IMR-90 (cell line): ENCODE results near the gene NR1I3. TPM values are rescaled to one million over a fixed set of nuclear protein-coding genes. Genes with fewer than 3 reads are reported as not detected.

Source experiments
- ATAC-seq: fragments of 200-7000 bp; cut with Tn5 transposase; 2 replicates; pipeline ENCODE4 v1.9.1; 2020; ENCODE audit warnings: low read depth, mild to moderate bottlenecking, moderate library complexity
- BruUV-seq: library from RNA; stranded (reverse); fragments of 400-500 nt; replicated peaks from 2 replicates; lab custom pipeline; 2021; lab: Mats Ljungman, UMichigan
- CTCF ChIA-PET: fragments of 300-600 bp; formaldehyde crosslinking; extraction: SDS; loops from one replicate; lab custom pipeline; 2021; ENCODE audit warnings: antibody characterized with exemption; lab: Yijun Ruan, JAX
- POLR2A ChIA-PET: fragments of 300-600 bp; sonication (Branson Sonifier 250); formaldehyde crosslinking; loops from one replicate; lab custom pipeline; 2022; ENCODE audit warnings: antibody characterized with exemption; ENCODE audit not compliant: unreplicated experiment; lab: Charles Lee
- DNase-seq: peaks from one replicate; pipeline ENCODE4 v3.0.0; 2013
- H2AFZ ChIP-seq: replicated peaks from 2 replicates; pipeline ENCODE3; 2013; ENCODE audit warnings: low read length, mild to moderate bottlenecking; ENCODE audit not compliant: poor library complexity
- H2AK5ac ChIP-seq: 2 replicates; pipeline ENCODE4 v1.6.1; 2013; ENCODE audit warnings: low read depth, low read length, inconsistent platforms
- H2AK9ac ChIP-seq: replicated peaks from 2 replicates; pipeline ENCODE3; 2013; ENCODE audit warnings: mild to moderate bottlenecking, low read depth, low read length, moderate library complexity; ENCODE audit not compliant: poor library complexity
- H2BK120ac ChIP-seq: 2 replicates; pipeline ENCODE4 v1.6.1; 2013; ENCODE audit warnings: low read depth, low read length, inconsistent platforms
- H2BK15ac ChIP-seq: 3 replicates; pipeline ENCODE4 v1.6.1; 2013; ENCODE audit warnings: low read depth, low read length, inconsistent platforms
- H2BK20ac ChIP-seq: 2 replicates; pipeline ENCODE4 v1.6.1; 2013; ENCODE audit warnings: low read depth, mild to moderate bottlenecking, inconsistent platforms, low read length, moderate library complexity
- H2BK5ac ChIP-seq: 2 replicates; pipeline ENCODE4 v1.6.1; 2013; ENCODE audit warnings: mild to moderate bottlenecking, low read depth, low read length, inconsistent platforms; ENCODE audit not compliant: poor library complexity, severe bottlenecking
- H3K14ac ChIP-seq: replicated peaks from 2 replicates; pipeline ENCODE4 v1.6.1; 2013; ENCODE audit warnings: low read depth, low read length, inconsistent platforms
- H3K18ac ChIP-seq: 2 replicates; pipeline ENCODE4 v1.6.1; 2013; ENCODE audit warnings: low read depth, low read length, control low read depth
- H3K23ac ChIP-seq: 2 replicates; pipeline ENCODE4 v1.6.1; 2013; ENCODE audit warnings: low read depth, low read length, inconsistent platforms
- H3K27ac ChIP-seq: 2 replicates; pipeline ENCODE4 v1.5.1; 2013; ENCODE audit warnings: mild to moderate bottlenecking, control low read depth, low read length; ENCODE audit not compliant: insufficient read depth
- H3K27me3 ChIP-seq: 2 replicates; pipeline ENCODE4 v1.6.1; 2013; ENCODE audit warnings: low read length; ENCODE audit not compliant: control insufficient read depth, insufficient read depth
- H3K36me3 ChIP-seq: 2 replicates; pipeline ENCODE4 v1.6.1; 2013; ENCODE audit warnings: low read length, mixed read lengths; ENCODE audit not compliant: control insufficient read depth, insufficient read depth
- H3K4ac ChIP-seq: 2 replicates; pipeline ENCODE4 v1.6.1; 2013; ENCODE audit warnings: low read depth, low read length, inconsistent platforms
- H3K4me1 ChIP-seq: 2 replicates; pipeline ENCODE4 v1.6.1; 2013; ENCODE audit warnings: low read length, mixed read lengths; ENCODE audit not compliant: control insufficient read depth, insufficient read depth
- H3K4me2 ChIP-seq: 2 replicates; pipeline ENCODE4 v1.6.1; 2013; ENCODE audit warnings: low read depth, mild to moderate bottlenecking, control low read depth, low read length, moderate library complexity
- H3K4me3 ChIP-seq: 2 replicates; pipeline ENCODE4 v1.5.1; 2013; ENCODE audit warnings: low read depth, mild to moderate bottlenecking, control low read depth, low read length, moderate library complexity; ENCODE audit not compliant: insufficient read depth
- H3K56ac ChIP-seq: 2 replicates; pipeline ENCODE4 v1.6.1; 2013; ENCODE audit warnings: low read length, inconsistent platforms; ENCODE audit not compliant: insufficient read depth; ENCODE audit errors: extremely low read depth
- H3K79me1 ChIP-seq, 2 experiments: 2 replicates each; pipeline ENCODE4 v1.6.1; 2013; ENCODE audit warnings: low read length in 2 of 2, inconsistent platforms in 1 of 2, low read depth in 1 of 2
- H3K9ac ChIP-seq: 2 replicates; pipeline ENCODE4 v1.6.1; 2013; ENCODE audit warnings: low read depth, low read length, control low read depth
- H3K9me1 ChIP-seq: 2 replicates; pipeline ENCODE4 v1.6.1; 2013; ENCODE audit warnings: low read length, inconsistent platforms; ENCODE audit not compliant: insufficient read depth
- H3K9me3 ChIP-seq: 2 replicates; pipeline ENCODE4 v1.6.1; 2013; ENCODE audit warnings: low read length; ENCODE audit not compliant: control insufficient read depth, insufficient read depth
- H4K20me1 ChIP-seq: 2 replicates; pipeline ENCODE4 v1.6.1; 2013; ENCODE audit warnings: low read length, inconsistent platforms; ENCODE audit not compliant: insufficient read depth
- H4K5ac ChIP-seq: 2 replicates; pipeline ENCODE4 v1.6.1; 2013; ENCODE audit warnings: mild to moderate bottlenecking, low read depth, low read length, control low read depth
- H4K8ac ChIP-seq, 2 experiments: 2 replicates each; pipeline ENCODE4 v1.6.1; 2013; ENCODE audit warnings: low read depth in 2 of 2, low read length in 2 of 2, control low read depth in 1 of 2, inconsistent platforms in 1 of 2
- H4K91ac ChIP-seq: 2 replicates; pipeline ENCODE4 v1.6.1; 2013; ENCODE audit warnings: low read depth, low read length, inconsistent platforms; ENCODE audit not compliant: insufficient read depth
- CEBPB ChIP-seq: IDR thresholded peaks from 2 replicates; pipeline ENCODE4 v1.6.1; 2012; ENCODE audit warnings: low read depth, low read length, improper control_type of control experiment
- FOS ChIP-seq: fragments of 150-350 bp; IDR thresholded peaks from 2 replicates; pipeline ENCODE4 v1.6.1; 2016; ENCODE audit warnings: low read depth, low read length
- MAFK ChIP-seq: IDR thresholded peaks from 2 replicates; pipeline ENCODE4 v1.6.1; 2012; ENCODE audit warnings: low read depth, low read length, improper control_type of control experiment
- RAD21 ChIP-seq: IDR thresholded peaks from 2 replicates; pipeline ENCODE4 v1.6.1; 2012; ENCODE audit warnings: low read length, improper control_type of control experiment
- RCOR1 ChIP-seq: IDR thresholded peaks from 2 replicates; pipeline ENCODE4 v1.6.1; 2012; ENCODE audit warnings: mild to moderate bottlenecking, low read length, improper control_type of control experiment; ENCODE audit not compliant: insufficient replicate concordance
- SMC3 ChIP-seq: fragments of 150-350 bp; IDR thresholded peaks from 2 replicates; pipeline ENCODE4 v1.6.1; 2016; ENCODE audit warnings: low read depth, mild to moderate bottlenecking, antibody characterized with exemption, low read length, moderate library complexity
- WGBS, 2 experiments: methylation state at CpG; one replicate each; pipeline versions ENCODE4 v1.1.5 to v1.1.7; 2013; ENCODE audit warnings: missing lambda C conversion rate in 2 of 2; ENCODE audit not compliant: insufficient read length in 1 of 2; ENCODE audit errors: extremely low coverage in 2 of 2; 5-methylcytosine and 5-hydroxymethylcytosine counted together
- dilution Hi-C: fragments of 300-500 bp; cut with HindIII; formaldehyde crosslinking; loops from one replicate; pipeline ENCODE4 v1.14.3; 2018; ENCODE audit warnings: low sequenced_read_pairs; ENCODE audit not compliant: unreplicated experiment
- in situ Hi-C: fragments of 300-500 bp; cut with MboI; formaldehyde crosslinking; loops from 3 replicates; pipeline ENCODE4 v1.14.3; 2019; ENCODE audit warnings: low sequenced_read_pairs, inconsistent platforms, mixed read lengths
- intact Hi-C: fragments of 100-400 bp; cut with micrococcal nuclease; formaldehyde crosslinking; loops from 2 replicates; pipeline ENCODE4 v1.10.0; 2022
- polyA plus RNA-seq, 3 experiments: library from polyadenylated mRNA; depleted of rRNA; stranded (reverse); fragments of >200 nt; gene quantifications; 2 replicates each; pipeline ENCODE4 v1.2.3, GENCODE V29; 2012; ENCODE audit warnings: low replicate concordance in 1 of 3
- total RNA-seq: library from RNA; depleted of rRNA; stranded (reverse); fragments of >200 nt; gene quantifications from 2 replicates; pipeline ENCODE4 v1.2.3, GENCODE V29; 2012
- TF ChIP-seq, protein P1 (sequence below): conservative IDR thresholded peaks from 2 replicates; pipeline ENCODE4 v1.5.1; 2012; ENCODE audit warnings: mild to moderate bottlenecking, low read depth, low read length, improper control_type of control experiment

NR1I3 gene
- total and polyA plus RNA-seq, 2 of the 4 experiments (the other 2 are of a cell fraction), result not detected

DNA sequence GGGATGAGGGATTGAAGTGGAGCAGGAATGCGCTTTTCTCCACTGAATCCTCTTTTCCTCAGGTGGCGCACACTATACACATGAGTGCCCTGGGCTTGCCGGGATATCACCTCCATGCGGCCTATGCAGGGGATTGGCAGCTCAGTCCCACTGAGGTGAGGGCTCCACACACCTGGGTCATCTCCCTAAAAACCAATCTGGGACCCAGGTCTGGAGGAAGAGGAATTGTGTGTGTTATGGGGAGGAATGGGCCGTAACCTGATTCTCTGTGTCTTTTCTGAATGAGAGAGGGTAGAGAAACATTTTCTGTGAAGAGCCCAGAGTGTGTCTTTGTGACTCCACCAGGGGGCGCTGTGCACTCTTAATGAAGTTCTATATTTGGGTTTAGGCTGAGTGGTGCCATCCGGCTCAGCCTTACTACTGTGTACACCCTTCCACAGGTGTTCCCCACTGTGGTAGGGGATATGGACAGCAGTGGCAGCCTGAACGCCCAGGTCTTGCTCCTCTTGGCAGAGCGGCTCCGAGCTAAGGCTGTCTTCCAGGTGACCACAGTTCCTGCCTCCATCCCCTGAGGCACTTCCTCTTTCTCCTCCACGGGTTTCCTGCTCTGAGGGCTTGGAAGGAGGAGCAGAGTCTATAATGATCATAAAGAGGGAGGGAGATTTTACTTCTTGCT is 10.7 kb downstream of the NR1I3 start:
- Histone ChIP-seq H2BK5ac (no peak overlapping the region), H3K27ac (no peak overlapping the region), H4K5ac (no peak overlapping the region), H3K9ac (no peak overlapping the region), H3K14ac (no peak overlapping the region), H3K4me2 (peak overlapping the region; percentile 40; the same call in 1 of the 2 replicates), H3K9me1 (peaks cover 8% of the 10 kb centered on the region; the same call in 1 of the 2 replicates), H2AK9ac (peak overlapping the region; percentile 97), H2AK5ac (no peak overlapping the region), H3K9me3 (no peaks in the 10 kb centered on the region), H3K18ac (no peak overlapping the region), H3K4ac (no peak overlapping the region), H4K20me1 (no peaks in the 10 kb centered on the region), H3K23ac (no peak overlapping the region), H4K8ac (peak overlapping the region in 1 of 2 experiments; percentile 11; a peak in 1 of 4 replicates), H3K56ac (no peak overlapping the region), H2BK15ac (no peak overlapping the region), H3K4me3 (no peak overlapping the region), H4K91ac (no peak overlapping the region), H2AFZ (peak overlapping the region; percentile 82), H3K79me1 (peaks cover 9 to 17% of the 10 kb centered on the region in 2 experiments; a peak in 3 of 4 replicates), H3K27me3 (no peaks in the 10 kb centered on the region; the same call in 1 of the 2 replicates), H2BK20ac (no peak overlapping the region), H2BK120ac (no peak overlapping the region), H3K36me3 (peaks cover 19% of the 10 kb centered on the region), H3K4me1 (peaks cover 9% of the 10 kb centered on the region; the same call in 1 of the 2 replicates)
- intact Hi-C loops, result loop anchor here (1.0 kb wide), 2 partner anchors 64 to 155 kb away; no protein-coding TSS in a partner anchor
- no TSS peak for BruUV-seq
- WGBS, 2 experiments, result no CpG with 5 or more reads among the region's 11 CpGs
- CTCF ChIA-PET, result interaction anchor here (0.6 to 3.2 kb wide), 5 partner anchors 10 to 76 kb away, joined by 3 to 19 read pairs (median 4); partner anchors contain the start of genes ADAMTS4 and NDUFS2
- DNase-seq (peak; percentile 69), ATAC-seq (peak; percentile 47)
- POLR2A ChIA-PET, result no interaction called here
- dilution Hi-C loops, result no loop called here
- in situ Hi-C loops, result loop anchor here (5.0 kb wide), 2 partner anchors 65 to 155 kb away; no protein-coding TSS in a partner anchor
- no peak for TF ChIP-seq MAFK
- TF ChIP-seq, protein P1, sequence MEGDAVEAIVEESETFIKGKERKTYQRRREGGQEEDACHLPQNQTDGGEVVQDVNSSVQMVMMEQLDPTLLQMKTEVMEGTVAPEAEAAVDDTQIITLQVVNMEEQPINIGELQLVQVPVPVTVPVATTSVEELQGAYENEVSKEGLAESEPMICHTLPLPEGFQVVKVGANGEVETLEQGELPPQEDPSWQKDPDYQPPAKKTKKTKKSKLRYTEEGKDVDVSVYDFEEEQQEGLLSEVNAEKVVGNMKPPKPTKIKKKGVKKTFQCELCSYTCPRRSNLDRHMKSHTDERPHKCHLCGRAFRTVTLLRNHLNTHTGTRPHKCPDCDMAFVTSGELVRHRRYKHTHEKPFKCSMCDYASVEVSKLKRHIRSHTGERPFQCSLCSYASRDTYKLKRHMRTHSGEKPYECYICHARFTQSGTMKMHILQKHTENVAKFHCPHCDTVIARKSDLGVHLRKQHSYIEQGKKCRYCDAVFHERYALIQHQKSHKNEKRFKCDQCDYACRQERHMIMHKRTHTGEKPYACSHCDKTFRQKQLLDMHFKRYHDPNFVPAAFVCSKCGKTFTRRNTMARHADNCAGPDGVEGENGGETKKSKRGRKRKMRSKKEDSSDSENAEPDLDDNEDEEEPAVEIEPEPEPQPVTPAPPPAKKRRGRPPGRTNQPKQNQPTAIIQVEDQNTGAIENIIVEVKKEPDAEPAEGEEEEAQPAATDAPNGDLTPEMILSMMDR, result peak; percentile 80
- peak; percentile 84 for TF ChIP-seq SMC3
- TF ChIP-seq CEBPB, result no peak
- peak; percentile 61 for TF ChIP-seq RAD21
- TF ChIP-seq RCOR1, result no peak
- no peak for TF ChIP-seq FOS
